Keratinocyte (primary cell): ENCODE measurements around the gene NARS2. TPM values are rescaled to one million over a fixed set of nuclear protein-coding genes. Genes with fewer than 3 reads are reported as not detected.

ENCODE experiments used
- DNase-seq: peaks from one replicate; pipeline ENCODE4 v3.0.0-alpha.2; 2011; ENCODE audit warnings: low read depth, missing footprints, low spot score
- FAIRE-seq: peaks from 2 replicates; lab custom pipeline; 2011; peaks lifted over from hg19 to GRCh38; lab: Jason Lieb, UNC
- H2AFZ ChIP-seq: 2 replicates; pipeline ENCODE4 v1.6.0; 2012; ENCODE audit warnings: low read length, control low read depth, inconsistent platforms; ENCODE audit not compliant: control insufficient read depth
- H3K27ac ChIP-seq: 2 replicates; pipeline ENCODE4 v1.5.1; 2011; ENCODE audit warnings: low read length; ENCODE audit not compliant: control insufficient read depth, insufficient read depth
- H3K27me3 ChIP-seq: 3 replicates; pipeline ENCODE4 v1.6.0; 2011; ENCODE audit warnings: low read length; ENCODE audit not compliant: control insufficient read depth, insufficient read depth; ENCODE audit errors: extremely low read depth
- H3K36me3 ChIP-seq, 2 experiments: 2 replicates in 1 of 2; 3 replicates in 1 of 2; pipeline ENCODE4 v1.5.1; 2011; ENCODE audit warnings: low read length in 2 of 2, mild to moderate bottlenecking in 1 of 2; ENCODE audit not compliant: control insufficient read depth in 2 of 2, insufficient read depth in 2 of 2; ENCODE audit errors: extremely low read depth in 1 of 2
- H3K4me1 ChIP-seq: 3 replicates; pipeline ENCODE4 v1.5.1; 2011; ENCODE audit warnings: low read length; ENCODE audit not compliant: control insufficient read depth, insufficient read depth; ENCODE audit errors: extremely low read depth
- H3K4me2 ChIP-seq: 3 replicates; pipeline ENCODE4 v1.6.0; 2011; ENCODE audit warnings: low read depth, low read length; ENCODE audit not compliant: control insufficient read depth, insufficient read depth; ENCODE audit errors: extremely low read depth
- H3K4me3 ChIP-seq, 3 experiments: fragments of 200-600 bp in 1 of 3; sonication (generic) in 1 of 3; 2 replicates in 2 of 3; 3 replicates in 1 of 3; pipeline ENCODE4 v1.5.1; 2011 to 2016; ENCODE audit warnings: low read length in 3 of 3, mild to moderate bottlenecking in 3 of 3, control low read depth in 2 of 3, inconsistent platforms in 1 of 3, low read depth in 1 of 3, mixed read lengths in 1 of 3, mixed run types in 1 of 3, moderate library complexity in 1 of 3; ENCODE audit not compliant: control insufficient read depth in 2 of 3, insufficient read depth in 2 of 3; ENCODE audit errors: extremely low read depth in 1 of 3
- H3K79me2 ChIP-seq: 2 replicates; pipeline ENCODE4 v1.6.0; 2012; ENCODE audit warnings: low read length; ENCODE audit not compliant: control insufficient read depth, insufficient read depth
- H3K9ac ChIP-seq: 3 replicates; pipeline ENCODE4 v1.6.0; 2011; ENCODE audit warnings: low read length; ENCODE audit not compliant: control insufficient read depth, insufficient read depth; ENCODE audit errors: extremely low read depth
- H3K9me1 ChIP-seq: 3 replicates; pipeline ENCODE4 v1.6.0; 2011; ENCODE audit warnings: low read length; ENCODE audit not compliant: control insufficient read depth, insufficient read depth; ENCODE audit errors: extremely low read depth
- H3K9me3 ChIP-seq: 2 replicates; pipeline ENCODE4 v1.5.1; 2012; ENCODE audit warnings: low read depth, low read length; ENCODE audit not compliant: control insufficient read depth
- H4K20me1 ChIP-seq: 3 replicates; pipeline ENCODE4 v1.6.0; 2011; ENCODE audit warnings: low read length; ENCODE audit not compliant: control insufficient read depth, insufficient read depth; ENCODE audit errors: extremely low read depth
- CTCF ChIP-seq, 3 experiments: IDR thresholded peaks in 1 of 3; conservative IDR thresholded peaks in 1 of 3; optimal IDR thresholded peaks in 1 of 3; 2 replicates in 2 of 3; 3 replicates in 1 of 3; pipeline versions ENCODE3 to v1.5.1; 2011; ENCODE audit warnings: low read length in 3 of 3, mild to moderate bottlenecking in 3 of 3, moderate library complexity in 2 of 3, control low read depth in 1 of 3, inconsistent platforms in 1 of 3; ENCODE audit not compliant: insufficient read depth in 2 of 3; ENCODE audit errors: extremely low read depth in 1 of 3
- EZH2 ChIP-seq: IDR thresholded peaks from one replicate; pipeline ENCODE4 v1.6.1; 2012; ENCODE audit warnings: inconsistent platforms, mild to moderate bottlenecking, low read length, moderate library complexity
- dilution Hi-C: fragments of 300-500 bp; cut with MboI; formaldehyde crosslinking; loops from one replicate; pipeline ENCODE4 v1.7.0; 2020; ENCODE audit warnings: low sequenced_read_pairs; ENCODE audit not compliant: extremely low pct_ligation_motif_present
- polyA plus RNA-seq, 5 experiments: library from polyadenylated mRNA; depleted of rRNA in 3 of 5; stranded (reverse) in 3 of 5; stranded (forward) in 1 of 5; unstranded in 1 of 5; fragments of >200 nt; gene quantifications; 1 replicate in 1 of 5; 2 replicates in 3 of 5; 3 replicates in 1 of 5; pipeline versions ENCODE4 v1.2.1 to v1.2.3, GENCODE V29; 2011 to 2012; ENCODE audit warnings: missing spikeins in 2 of 5, low read depth in 1 of 5, low replicate concordance in 1 of 5

NARS2 gene
- polyA plus RNA-seq, 1 donor (not counting 4 experiments of a cell fraction or from before 2014, with no cell fraction given) = 28.8 TPM

GRCh38 chr11:78607696-78608095 is 33.0 kb upstream of the NARS2 start:
- peaks cover 14% of the 10 kb centered on the region for H3K4me1 ChIP-seq
- H3K4me2 ChIP-seq = no peak overlapping the region
- no peaks in the 10 kb centered on the region for H3K79me2 ChIP-seq
- no peak overlapping the region for H2AFZ ChIP-seq
- dilution Hi-C loops = no loop called here
- H3K9me3 ChIP-seq = no peaks in the 10 kb centered on the region
- no peaks in the 10 kb centered on the region for H4K20me1 ChIP-seq
- no peak overlapping the region for H3K27ac ChIP-seq
- no peak for DNase-seq
- H3K9ac ChIP-seq = no peak overlapping the region
- no peak overlapping the region for H3K4me3 ChIP-seq
- H3K36me3 ChIP-seq = no peaks in the 10 kb centered on the region
- no peaks in the 10 kb centered on the region for H3K27me3 ChIP-seq
- no peak for TF ChIP-seq CTCF (optimal IDR thresholded peaks at IDR 0.05 in 1 of 3, IDR thresholded peaks at IDR 0.05 in 1 of 3, conservative IDR thresholded peaks at IDR 0.05 in 1 of 3; ENCODE audit: extremely low read depth in 1 of 3, insufficient read depth in 2 of 3, low read length in 3 of 3)
- no peak for TF ChIP-seq EZH2
- no peaks in the 10 kb centered on the region for H3K9me1 ChIP-seq
- no peak for FAIRE-seq

GRCh38 chr11:78606667-78607066 is 32.0 kb upstream of the NARS2 start:
- FAIRE-seq = no peak

More at GRCh38 chr11:78606667-78607066, 32.0 kb upstream of the NARS2 start:
- H3K9me3 ChIP-seq = no peaks in the 10 kb centered on the region
- no peak overlapping the region for H2AFZ ChIP-seq
- peaks cover 14% of the 10 kb centered on the region for H3K4me1 ChIP-seq
- H3K4me2 ChIP-seq = no peak overlapping the region
- H4K20me1 ChIP-seq = no peaks in the 10 kb centered on the region
- no peaks in the 10 kb centered on the region for H3K9me1 ChIP-seq
- H3K36me3 ChIP-seq = no peaks in the 10 kb centered on the region
- dilution Hi-C loops = no loop called here
- no peak overlapping the region for H3K9ac ChIP-seq
- no peak for TF ChIP-seq CTCF (optimal IDR thresholded peaks at IDR 0.05 in 1 of 3, IDR thresholded peaks at IDR 0.05 in 1 of 3, conservative IDR thresholded peaks at IDR 0.05 in 1 of 3; ENCODE audit: extremely low read depth in 1 of 3, insufficient read depth in 2 of 3, low read length in 3 of 3)
- TF ChIP-seq EZH2 = no peak
- DNase-seq = no peak
- no peak overlapping the region for H3K4me3 ChIP-seq
- H3K27ac ChIP-seq = no peak overlapping the region
- no peaks in the 10 kb centered on the region for H3K27me3 ChIP-seq
- no peaks in the 10 kb centered on the region for H3K79me2 ChIP-seq
